GM23338 (cell line): Measurements from ENCODE around the gene TRUB1. TPM values are rescaled to one million over a fixed set of nuclear protein-coding genes. Genes with fewer than 3 reads are reported as not detected.
A peak's percentile ranks its signal among the peaks of the same experiment; 100 is the strongest.

Experiments
- ATAC-seq: fragments of 200-7000 bp; cut with Tn5 transposase; 3 replicates; pipeline ENCODE4 v1.9.1; 2020
- DNase-seq: peaks from one replicate; pipeline ENCODE4 v3.0.0-alpha.2; 2015; ENCODE audit warnings: low spot score
- H2AFZ ChIP-seq: fragments of 200-600 bp; sonication (generic); 2 replicates; pipeline ENCODE4 v1.8.0; 2016; ENCODE audit warnings: antibody characterized with exemption, mild to moderate bottlenecking, moderate library complexity
- H3F3A ChIP-seq: fragments of 200-600 bp; sonication (generic); replicated peaks from 2 replicates; pipeline ENCODE4 v1.8.0; 2017; ENCODE audit warnings: antibody characterized with exemption, mixed run types, low read depth
- H3K27ac ChIP-seq: fragments of 200-600 bp; sonication (generic); 2 replicates; pipeline ENCODE4 v1.6.1; 2016; ENCODE audit warnings: low read depth
- H3K27me3 ChIP-seq: fragments of 200-600 bp; sonication (generic); 2 replicates; pipeline ENCODE4 v1.8.0; 2016; ENCODE audit warnings: mild to moderate bottlenecking, mixed run types, moderate library complexity; ENCODE audit not compliant: insufficient read depth
- H3K36me3 ChIP-seq: fragments of 200-600 bp; sonication (generic); 2 replicates; pipeline ENCODE4 v1.8.0; 2016; ENCODE audit warnings: mild to moderate bottlenecking; ENCODE audit not compliant: insufficient read depth
- H3K4me1 ChIP-seq: fragments of 200-600 bp; sonication (generic); 2 replicates; pipeline ENCODE4 v1.8.0; 2016; ENCODE audit warnings: mild to moderate bottlenecking, moderate library complexity; ENCODE audit not compliant: insufficient read depth
- H3K4me2 ChIP-seq: fragments of 200-600 bp; sonication (generic); 2 replicates; pipeline ENCODE4 v1.7.1; 2017; ENCODE audit warnings: mixed run types
- H3K4me3 ChIP-seq: fragments of 200-600 bp; sonication (generic); 2 replicates; pipeline ENCODE4 v1.6.1; 2016; ENCODE audit warnings: mixed run types
- H3K79me2 ChIP-seq: fragments of 200-600 bp; sonication (generic); replicated peaks from 2 replicates; pipeline ENCODE4 v1.8.0; 2017; ENCODE audit warnings: mild to moderate bottlenecking; ENCODE audit not compliant: insufficient read depth
- H3K9me2 ChIP-seq: fragments of 200-600 bp; sonication (generic); 2 replicates; pipeline ENCODE4 v1.8.0; 2017; ENCODE audit not compliant: insufficient read depth
- H4K20me1 ChIP-seq: fragments of 200-600 bp; sonication (generic); replicated peaks from 2 replicates; pipeline ENCODE4 v1.8.0; 2017; ENCODE audit warnings: mild to moderate bottlenecking; ENCODE audit not compliant: insufficient read depth
- H3K27ac Mint-ChIP-seq: 2 replicates; pipeline ENCODE4 v1.8.0; 2020; ENCODE audit warnings: inconsistent platforms, mild to moderate bottlenecking, moderate library complexity, mixed read lengths
- H3K27me3 Mint-ChIP-seq: 3 replicates; pipeline ENCODE4 v1.8.0; 2022; ENCODE audit warnings: low read depth, mild to moderate bottlenecking, moderate library complexity, mixed read lengths, inconsistent platforms; ENCODE audit not compliant: insufficient read depth, poor library complexity
- H3K36me3 Mint-ChIP-seq: 3 replicates; pipeline ENCODE4 v1.8.0; 2021; ENCODE audit warnings: low read depth, mild to moderate bottlenecking, inconsistent platforms, moderate library complexity, mixed read lengths
- H3K4me1 Mint-ChIP-seq: 3 replicates; pipeline ENCODE4 v1.8.0; 2020; ENCODE audit warnings: mild to moderate bottlenecking, inconsistent platforms, mixed read lengths
- H3K4me3 Mint-ChIP-seq: 3 replicates; pipeline ENCODE4 v1.8.0; 2021; ENCODE audit warnings: moderate library complexity, mild to moderate bottlenecking, inconsistent platforms, mixed read lengths
- H3K9me3 Mint-ChIP-seq: 3 replicates; pipeline ENCODE4 v1.8.0; 2020; ENCODE audit warnings: moderate library complexity, mild to moderate bottlenecking, inconsistent platforms, mixed read lengths
- CREB1 ChIP-seq: fragments of 250-450 bp; sonication (Bioruptor Pico); IDR thresholded peaks from 2 replicates; pipeline ENCODE4 v1.5.0; 2020; ENCODE audit warnings: low read depth, mild to moderate bottlenecking, moderate library complexity
- CTCF ChIP-seq, 2 experiments: fragments of 200-600 bp in 1 of 2; sonication (generic) in 1 of 2; conservative IDR thresholded peaks; 2 replicates each; pipeline versions ENCODE4 v1.5.1 to v1.6.1; 2016 to 2017; ENCODE audit warnings: antibody characterized with exemption in 2 of 2, low read depth in 2 of 2, mild to moderate bottlenecking in 2 of 2, moderate library complexity in 1 of 2
- ETS1 ChIP-seq: IDR thresholded peaks from 2 replicates; pipeline ENCODE4 v1.6.1; 2016; ENCODE audit warnings: antibody characterized with exemption
- EZH2phosphoT487 ChIP-seq: fragments of 200-600 bp; sonication (generic); IDR thresholded peaks from one replicate; pipeline ENCODE4 v1.8.1; 2018; ENCODE audit warnings: antibody characterized with exemption; ENCODE audit not compliant: unreplicated experiment
- JUNB ChIP-seq: IDR thresholded peaks from one replicate; pipeline ENCODE4 v1.6.1; 2016; ENCODE audit warnings: antibody characterized with exemption; ENCODE audit not compliant: unreplicated experiment
- NANOG ChIP-seq: IDR thresholded peaks from 2 replicates; pipeline ENCODE4 v1.6.1; 2016; ENCODE audit warnings: antibody characterized with exemption, borderline replicate concordance
- POLR2AphosphoS5 ChIP-seq: IDR thresholded peaks from 2 replicates; pipeline ENCODE4 v1.6.1; 2016; ENCODE audit warnings: antibody characterized with exemption, low read depth
- REST ChIP-seq: IDR thresholded peaks from one replicate; pipeline ENCODE4 v1.6.1; 2018; ENCODE audit warnings: antibody characterized with exemption; ENCODE audit not compliant: unreplicated experiment
- STAT1 ChIP-seq: IDR thresholded peaks from one replicate; pipeline ENCODE4 v1.6.1; 2016; ENCODE audit warnings: antibody characterized with exemption; ENCODE audit not compliant: unreplicated experiment
- ZNF331 ChIP-seq: fragments of 250-450 bp; sonication (Bioruptor Pico); IDR thresholded peaks from 2 replicates; pipeline ENCODE4 v1.5.0; 2020; ENCODE audit warnings: low read depth, mild to moderate bottlenecking, moderate library complexity
- ZNF462 ChIP-seq: fragments of 250-450 bp; sonication (Bioruptor Pico); IDR thresholded peaks from 2 replicates; pipeline ENCODE4 v1.5.0; 2020; ENCODE audit warnings: mild to moderate bottlenecking, moderate library complexity
- polyA plus RNA-seq: library from polyadenylated mRNA; unstranded; fragments of >200 nt; fragmentation: Nextera tagmentation; extraction: Ambion mirVana; gene quantifications from 2 replicates; pipeline ENCODE4 v1.2.1, GENCODE V29; 2016
- total RNA-seq: library from RNA; depleted of rRNA; stranded (reverse); fragments of >200 nt; shearing (Covaris generic); gene quantifications from 2 replicates; pipeline ENCODE4 v1.2.3, GENCODE V29; 2014

Gene TRUB1
- total and polyA plus RNA-seq, 2 experiments from 2014 or later, result 15.5 to 34.5 TPM

GRCh38 chr10:114956466-114956865, 18.5 kb downstream of the TRUB1 start:
- no peak for TF ChIP-seq REST
- no peak for TF ChIP-seq EZH2phosphoT487
- no peak for TF ChIP-seq STAT1
- no peak for TF ChIP-seq ZNF462
- no peak for TF ChIP-seq POLR2AphosphoS5
- TF ChIP-seq NANOG, result no peak
- TF ChIP-seq CREB1 (CRISPR knock-in tag), result no peak
- no peak for TF ChIP-seq ZNF331
- TF ChIP-seq JUNB, result no peak
- no peak for TF ChIP-seq CTCF (conservative IDR thresholded peaks at IDR 0.05; ENCODE audit: low read depth in 2 of 2)
- no peak for TF ChIP-seq ETS1
- Mint-ChIP-seq H3K27me3 (no peaks in the 10 kb centered on the region), H3K4me1 (peaks cover 6% of the 10 kb centered on the region; the same call in 2 of the 3 replicates), H3K9me3 (no peaks in the 10 kb centered on the region), H3K27ac (peak overlapping the region; percentile 41; the same call in 1 of the 2 replicates), H3K36me3 (peaks cover 11% of the 10 kb centered on the region; the same call in 2 of the 3 replicates), H3K4me3 (no peak overlapping the region)
- Histone ChIP-seq H3K27ac (no peak overlapping the region), H3K4me1 (no peaks in the 10 kb centered on the region), H3K4me2 (no peak overlapping the region), H3K36me3 (no peaks in the 10 kb centered on the region), H3K27me3 (no peaks in the 10 kb centered on the region), H3K9me2 (no peaks in the 10 kb centered on the region), H3F3A (no peaks in the 10 kb centered on the region), H3K79me2 (peaks cover 75% of the 10 kb centered on the region), H4K20me1 (no peaks in the 10 kb centered on the region; the same call in none of the 2 replicates), H3K4me3 (no peak overlapping the region), H2AFZ (no peak overlapping the region)
- ATAC-seq (no peak), DNase-seq (no peak)
